GM19035 (cell line): Measurements from ENCODE around the gene MRPS27.

Experiments used
- ATAC-seq: cut with Tn5 transposase; IDR thresholded peaks from one replicate; pipeline ENCODE4 v1.9.1; 2021; ENCODE audit not compliant: unreplicated experiment

The MRPS27 gene

DNA sequence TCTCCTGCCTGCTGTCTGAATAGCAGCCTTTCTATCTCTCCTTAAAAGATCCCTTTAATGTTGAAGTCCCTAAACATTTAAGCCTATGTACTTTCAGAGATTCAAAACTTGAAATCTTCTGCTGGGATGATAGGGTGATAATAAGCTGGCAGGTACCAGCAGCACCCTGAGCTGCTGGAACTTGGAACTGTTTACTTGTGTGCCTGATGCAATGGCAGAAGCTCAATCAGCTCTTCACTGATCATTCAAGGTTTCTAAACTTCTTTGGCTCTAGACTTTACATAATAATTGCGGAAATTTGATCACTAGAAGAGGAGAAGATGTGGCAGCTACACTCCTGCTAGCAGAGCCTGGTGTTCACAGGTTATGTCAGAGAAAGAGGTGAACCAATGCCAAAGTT, 27.6 kb downstream of the MRPS27 start:
- no peak for ATAC-seq

DNA sequence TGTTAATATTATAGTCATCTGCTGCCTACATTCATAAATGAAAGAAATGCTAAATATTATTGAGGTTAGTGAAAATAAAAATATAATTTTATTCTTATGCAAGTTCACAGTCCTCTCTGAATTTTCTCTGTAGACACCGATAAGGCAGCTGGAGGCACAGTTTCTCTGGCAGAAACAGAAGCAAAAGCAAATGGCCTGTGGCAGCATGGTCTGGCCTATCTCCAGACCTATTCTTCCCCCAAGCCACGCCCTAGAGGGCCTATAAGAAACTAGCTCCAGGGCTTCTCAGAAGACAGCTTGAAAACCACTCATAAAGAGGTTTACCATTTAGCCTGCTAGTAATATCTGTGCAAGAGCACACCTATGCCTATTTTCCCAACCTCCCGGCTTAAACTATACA, 28.4 kb downstream of the MRPS27 start:
- ATAC-seq = no peak

DNA sequence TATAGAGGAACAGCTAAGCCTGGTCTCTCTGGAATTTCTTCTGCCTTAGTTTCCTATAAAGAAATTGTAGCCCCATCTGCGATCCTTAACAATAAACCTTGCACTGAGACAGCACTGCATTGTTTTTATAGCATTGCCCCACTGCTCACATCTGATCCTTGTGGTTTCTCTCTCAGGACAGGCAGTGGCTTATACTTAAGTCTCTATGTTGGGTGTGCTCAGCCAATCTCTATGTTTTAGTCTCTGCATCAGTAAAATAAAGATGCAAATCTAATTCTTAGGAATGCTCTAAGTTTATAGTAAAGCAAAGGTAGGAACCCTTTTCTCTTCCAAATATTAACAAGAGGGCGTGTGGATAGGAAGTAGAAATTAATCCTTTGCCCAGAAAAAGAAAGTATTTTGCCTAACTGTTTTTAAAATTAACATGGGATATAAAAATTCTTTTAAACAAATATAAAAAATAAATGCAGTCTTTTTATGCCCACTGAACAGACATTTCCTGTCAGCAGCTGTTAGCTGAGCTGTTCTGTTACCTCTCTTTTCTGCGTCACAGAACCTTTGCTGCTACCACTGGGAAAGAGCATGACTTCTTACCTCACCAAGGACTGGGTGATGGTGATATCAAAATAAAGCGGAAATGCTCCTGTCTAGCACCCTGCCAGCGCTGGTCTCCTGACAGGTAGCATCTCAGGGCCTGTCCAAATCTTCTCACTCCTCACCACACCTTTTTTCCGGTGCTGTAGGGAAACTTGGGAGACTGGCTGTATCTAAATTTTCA, 29.5 kb downstream of the MRPS27 start:
- no peak for ATAC-seq

DNA sequence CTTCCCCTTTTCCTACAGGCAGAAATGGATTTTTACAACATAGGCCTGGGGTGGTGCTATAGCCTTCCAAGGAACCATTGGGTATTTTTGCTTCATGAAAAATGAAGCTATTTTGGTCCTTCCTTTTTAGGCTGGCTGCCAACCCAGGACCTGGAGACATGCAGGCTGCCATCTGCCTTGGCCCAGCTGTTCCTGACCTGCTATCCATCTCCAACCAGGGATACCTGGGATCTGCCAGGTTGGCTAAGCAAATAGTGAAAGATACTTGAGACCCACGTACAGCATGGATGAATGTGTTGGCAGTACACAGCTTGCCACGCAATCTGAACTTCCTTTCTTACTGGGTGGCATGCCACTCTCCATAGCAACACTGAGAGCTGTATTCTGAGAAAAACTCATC, 31.1 kb downstream of the MRPS27 start:
- no peak for ATAC-seq

GRCh38 chr5:72286798-72287197, 33.2 kb downstream of the MRPS27 start:
- ATAC-seq = no peak

GRCh38 chr5:72285424-72285821, 34.6 kb downstream of the MRPS27 start:
- no peak for ATAC-seq

- ATAC-seq = no peak
Observed at GRCh38 chr5:72284559-72285423, 35.2 kb downstream of the MRPS27 start.

DNA sequence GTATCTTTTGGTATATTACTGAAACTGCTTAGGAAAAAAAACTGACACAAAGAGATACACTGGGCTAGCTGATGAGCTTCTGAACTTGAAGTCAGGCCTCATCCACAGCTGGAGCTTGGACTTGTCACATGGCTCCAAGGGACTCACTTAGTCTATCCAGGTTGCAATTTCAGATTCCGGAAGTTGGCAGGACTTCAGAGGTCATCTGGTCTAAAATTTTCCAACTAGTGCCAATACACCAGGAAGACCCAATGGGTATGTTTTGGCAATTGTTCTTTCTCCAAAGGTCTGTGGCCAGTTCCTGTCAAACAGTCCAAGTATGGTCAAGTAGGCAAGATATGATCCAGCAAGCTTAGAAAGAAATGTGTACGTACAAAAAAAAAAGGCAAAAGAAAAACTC, 36.7 kb downstream of the MRPS27 start:
- no peak for ATAC-seq

DNA sequence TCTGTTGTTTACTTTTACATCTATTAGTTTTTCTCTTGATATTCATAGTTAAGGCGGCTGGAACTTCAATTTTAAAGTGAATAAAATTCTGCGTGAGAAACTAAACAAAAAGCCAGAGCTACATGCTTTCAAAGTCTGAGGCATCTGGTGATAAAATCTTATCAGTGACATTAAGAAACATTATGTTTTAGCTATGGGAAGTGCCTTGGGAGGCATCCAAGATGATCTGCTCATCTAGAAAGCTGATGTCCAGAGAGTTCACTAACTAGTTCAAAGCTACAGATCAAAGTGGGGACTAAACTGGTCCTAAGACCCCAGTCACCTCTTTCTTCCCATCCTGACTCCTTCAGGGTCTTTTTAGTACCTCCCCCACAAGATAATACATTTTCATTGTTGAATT, 37.2 kb downstream of the MRPS27 start:
- no peak for ATAC-seq

DNA sequence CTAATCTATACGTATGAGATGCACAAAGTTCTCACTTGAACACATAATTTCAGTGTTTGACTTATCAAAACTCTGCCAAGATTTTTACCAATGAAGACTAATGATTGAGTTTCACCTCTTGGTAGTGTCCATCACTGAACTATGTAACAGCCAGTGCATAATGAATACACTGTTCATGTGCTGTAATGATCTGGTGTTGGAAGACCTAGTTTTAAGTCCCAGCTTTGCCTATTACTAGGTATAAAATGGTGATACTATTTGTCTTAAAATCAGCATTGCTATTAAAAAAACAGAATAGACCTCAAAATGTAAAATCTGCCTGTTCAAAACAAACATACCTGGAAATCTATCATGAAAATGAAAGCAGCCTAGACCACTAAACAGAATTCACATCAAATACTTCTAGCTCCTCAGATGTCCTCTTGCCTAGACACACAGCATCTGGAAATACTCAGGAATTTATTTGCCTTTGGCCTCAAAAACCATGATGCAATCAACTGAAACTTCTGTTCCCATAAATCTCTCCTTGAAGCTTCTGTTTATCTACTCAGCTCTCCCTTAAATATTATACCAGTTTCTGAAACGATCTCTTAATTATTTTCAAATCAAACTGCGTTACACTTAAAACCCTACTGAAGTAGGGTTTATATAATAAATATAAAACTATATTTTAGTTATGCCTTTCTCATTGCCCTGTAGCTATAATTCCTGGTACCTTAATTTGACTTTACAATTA, 38.1 kb downstream of the MRPS27 start:
- no peak for ATAC-seq

DNA sequence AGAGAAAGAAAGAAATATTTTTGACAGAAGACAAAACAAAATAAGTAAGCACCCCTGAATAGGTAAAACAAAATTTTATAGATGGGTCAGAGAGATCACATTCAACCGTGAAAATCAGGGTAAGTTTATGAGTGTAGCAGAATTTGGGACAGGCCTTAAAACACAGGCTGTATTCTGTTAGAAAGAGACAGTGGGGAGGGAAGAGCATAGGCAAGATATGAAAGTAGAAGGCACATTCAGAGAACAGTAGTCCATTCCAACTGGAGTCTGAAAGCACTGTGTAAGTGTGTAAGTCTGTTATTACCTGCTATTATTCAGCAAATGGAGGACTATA, 38.6 kb downstream of the MRPS27 start:
- no peak for ATAC-seq

DNA sequence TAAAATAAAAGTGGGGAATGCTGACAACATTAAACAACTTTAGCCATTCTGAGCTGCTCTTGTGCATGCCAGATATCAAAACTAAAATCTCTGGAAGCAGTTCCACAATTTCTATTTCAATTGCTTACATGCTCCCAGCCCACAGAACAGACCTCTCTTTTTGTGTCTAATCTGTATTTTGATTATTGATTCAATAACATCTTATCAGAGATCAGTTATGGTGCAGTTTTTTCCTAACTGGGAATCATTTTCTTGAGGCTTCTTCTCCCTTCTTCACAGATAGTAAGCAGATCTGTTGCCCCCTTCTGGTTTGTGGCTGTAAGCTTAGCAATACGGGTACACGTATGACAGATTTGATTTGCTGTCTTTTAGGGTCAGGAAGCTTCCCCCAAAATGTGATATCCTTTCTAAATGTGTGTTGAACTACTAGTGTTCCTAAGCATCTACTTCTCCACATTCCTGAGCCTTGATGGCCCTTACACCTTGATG, 39.4 kb downstream of the MRPS27 start:
- ATAC-seq = no peak

GRCh38 chr5:72276219-72276752, 43.8 kb downstream of the MRPS27 start:
- no peak for ATAC-seq

GRCh38 chr5:72273547-72273946, 46.5 kb downstream of the MRPS27 start:
- ATAC-seq = no peak

- no peak for ATAC-seq
Observed at GRCh38 chr5:72272398-72272797, 47.6 kb downstream of the MRPS27 start.

GRCh38 chr5:72271702-72272101, 48.3 kb downstream of the MRPS27 start:
- ATAC-seq = no peak

DNA sequence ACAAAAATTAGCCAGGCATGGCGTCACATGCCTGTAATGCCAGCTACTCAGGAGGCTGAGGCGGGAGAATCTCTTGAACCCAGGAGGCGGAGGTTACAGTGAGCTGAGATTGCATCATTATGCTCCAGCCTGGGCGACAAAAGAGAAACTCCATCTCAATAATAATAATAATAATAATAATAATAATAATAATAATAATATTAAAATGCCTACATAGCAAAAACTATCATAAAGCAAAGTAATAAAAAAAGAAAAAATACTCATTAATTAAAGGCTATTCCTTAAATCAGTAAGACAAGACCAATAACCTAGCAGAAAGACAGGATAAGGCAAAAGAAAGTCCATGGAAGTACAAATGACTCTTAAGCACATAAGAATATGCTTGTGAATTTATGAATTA, 50.0 kb downstream of the MRPS27 start:
- ATAC-seq = no peak

- ATAC-seq = no peak
Observed at GRCh38 chr5:72269411-72269780, 50.6 kb downstream of the MRPS27 start.

- ATAC-seq = no peak
Observed at GRCh38 chr5:72268753-72269410, 51.2 kb downstream of the MRPS27 start.

GRCh38 chr5:72268260-72268659, 51.8 kb downstream of the MRPS27 start:
- no peak for ATAC-seq

GRCh38 chr5:72267685-72268084, 52.4 kb downstream of the MRPS27 start:
- no peak for ATAC-seq
